NCI-H1417 (cell line): ENCODE measurements around the gene SESN3.
"Not testable (repeated sequence)": the region's sequence is repeated elsewhere in the genome, so short reads cannot be mapped to it uniquely, and the experiment has no call there.

Experiments
- DNase-seq, 3 experiments: peaks; one replicate each; lab custom pipeline; 2025; lab: John Stamatoyannopoulos, UW

The SESN3 gene

GRCh38 chr11:95152876-95153856 is 77.8 kb downstream of the SESN3 start:
- no peak for DNase-seq

GRCh38 chr11:95150956-95151684 is 79.9 kb downstream of the SESN3 start:
- DNase-seq: peak; percentile 88 to 98 (median 93)

- peak in 2 of 3 experiments; percentile 73 to 91 for DNase-seq
These were observed 81.2 kb downstream of the SESN3 start for GRCh38 chr11:95149651-95150364.

- DNase-seq: no peak
These were observed 82.1 kb downstream of the SESN3 start for GRCh38 chr11:95148938-95149337.

- no peak for DNase-seq
These were observed 82.6 kb downstream of the SESN3 start for GRCh38 chr11:95148406-95148805.

GRCh38 chr11:95147364-95147905 is 83.6 kb downstream of the SESN3 start:
- no peak for DNase-seq

- peak in 1 of 3 experiments; percentile 11 for DNase-seq
These were observed 85.5 kb downstream of the SESN3 start for GRCh38 chr11:95145430-95146060.

GRCh38 chr11:95144313-95145235 is 86.4 kb downstream of the SESN3 start:
- DNase-seq: no peak

GRCh38 chr11:95143106-95143681 is 87.8 kb downstream of the SESN3 start:
- no peak for DNase-seq

- no peak for DNase-seq
These were observed 88.6 kb downstream of the SESN3 start for GRCh38 chr11:95142431-95142830.

GRCh38 chr11:95140397-95141033 is 90.5 kb downstream of the SESN3 start:
- DNase-seq: no peak

GRCh38 chr11:95138448-95138847 is 92.6 kb downstream of the SESN3 start:
- peak in 2 of 3 experiments; percentile 30 to 72 for DNase-seq

- DNase-seq: no peak
These were observed 93.7 kb downstream of the SESN3 start for GRCh38 chr11:95137299-95137698.

GRCh38 chr11:95136747-95137146 is 94.3 kb downstream of the SESN3 start:
- DNase-seq: not testable (repeated sequence)

GRCh38 chr11:95135880-95136279 is 95.1 kb downstream of the SESN3 start:
- no peak for DNase-seq

- no peak for DNase-seq
These were observed 95.8 kb downstream of the SESN3 start for GRCh38 chr11:95135155-95135554.

GRCh38 chr11:95134491-95134890 is 96.5 kb downstream of the SESN3 start:
- peak in 1 of 3 experiments; percentile 11 for DNase-seq

GRCh38 chr11:95132956-95133355 is 98.0 kb downstream of the SESN3 start:
- peak in 1 of 3 experiments; percentile 49 for DNase-seq

GRCh38 chr11:95128602-95129001 is 102.4 kb downstream of the SESN3 start:
- DNase-seq: no peak
